OCI-LY7 (cell line): ENCODE measurements around the gene CDT1.

ENCODE experiments used
- CTCF ChIP-seq: fragments of 200-600 bp; sonication (generic); conservative IDR thresholded peaks from 2 replicates; pipeline ENCODE4 v1.5.1; 2014; ENCODE audit warnings: mild to moderate bottlenecking, antibody characterized with exemption, low read length, moderate library complexity, mixed read lengths
- EZH2phosphoT487 ChIP-seq: fragments of 200-600 bp; sonication (generic); IDR thresholded peaks from 2 replicates; pipeline ENCODE4 v1.6.1; 2018; ENCODE audit warnings: low read depth, borderline replicate concordance, mild to moderate bottlenecking, mixed run types, antibody characterized with exemption, low read length, moderate library complexity, mixed read lengths

GRCh38 chr16:88764913-88765349 is 38.7 kb upstream of the CDT1 start:
- no peak for TF ChIP-seq CTCF
- TF ChIP-seq EZH2phosphoT487 = no peak
